HepG2 (cell line): ENCODE data around the gene ATRIP. TPM values are rescaled to one million over a fixed set of nuclear protein-coding genes. Genes with fewer than 3 reads are reported as not detected.

ENCODE experiments used
- BRF2 ChIP-seq: sonication (generic); formaldehyde crosslinking; IDR thresholded peaks from 2 replicates; pipeline ENCODE4 v1.8.1; 2022; ENCODE audit warnings: mild to moderate bottlenecking, missing genetic modification reagents
- DMTF1 ChIP-seq: sonication (generic); formaldehyde crosslinking; IDR thresholded peaks from 2 replicates; pipeline ENCODE4 v1.4.0; 2020; ENCODE audit warnings: mild to moderate bottlenecking, missing genetic modification reagents
- HNF4G ChIP-seq, 2 experiments: sonication (generic) in 1 of 2; formaldehyde crosslinking in 1 of 2; IDR thresholded peaks; 2 replicates each; pipeline versions ENCODE4 v1.4.0 to v1.6.1; 2011 to 2020; ENCODE audit warnings: borderline replicate concordance in 2 of 2, low read depth in 2 of 2, mild to moderate bottlenecking in 2 of 2, low read length in 1 of 2, missing genetic modification reagents in 1 of 2, moderate library complexity in 1 of 2
- KDM3A ChIP-seq: IDR thresholded peaks from 2 replicates; pipeline ENCODE4 v1.6.1; 2018; ENCODE audit warnings: low read depth, missing compliant biosample characterization
- MAFG ChIP-seq: sonication (generic); formaldehyde crosslinking; IDR thresholded peaks from 2 replicates; pipeline ENCODE4 v1.5.1; 2020; ENCODE audit warnings: mild to moderate bottlenecking, missing genetic modification reagents
- MEIS1 ChIP-seq: sonication (generic); formaldehyde crosslinking; IDR thresholded peaks from 2 replicates; pipeline ENCODE4 v1.9.0; 2021; ENCODE audit warnings: mild to moderate bottlenecking, missing genetic modification reagents, moderate library complexity, borderline replicate concordance
- MEIS2 ChIP-seq: sonication (generic); formaldehyde crosslinking; IDR thresholded peaks from 2 replicates; pipeline ENCODE4 v1.9.0; 2021; ENCODE audit warnings: mild to moderate bottlenecking, missing genetic modification reagents
- NR2F6 ChIP-seq, 2 experiments: IDR thresholded peaks; 2 replicates each; pipeline ENCODE4 v1.6.1; 2016; ENCODE audit warnings: antibody characterized with exemption in 1 of 2, mild to moderate bottlenecking in 1 of 2
- PAWR ChIP-seq: sonication (generic); formaldehyde crosslinking; IDR thresholded peaks from 2 replicates; pipeline ENCODE4 v1.4.0; 2020; ENCODE audit warnings: missing genetic modification reagents, mild to moderate bottlenecking, borderline replicate concordance
- SIN3B ChIP-seq: fragments of 150-350 bp; IDR thresholded peaks from 2 replicates; pipeline ENCODE4 v1.6.1; 2014; ENCODE audit warnings: low read length
- SMC3 ChIP-seq: IDR thresholded peaks from 2 replicates; pipeline ENCODE4 v1.6.1; 2011; ENCODE audit warnings: low read length, improper control_type of control experiment
- SNRNP70 ChIP-seq: fragments of 200-400 bp; formaldehyde crosslinking; IDR thresholded peaks from 2 replicates; pipeline ENCODE4 v1.6.1; 2017; ENCODE audit warnings: mild to moderate bottlenecking, low read depth, low read length, moderate library complexity
- SP2 ChIP-seq: sonication (generic); formaldehyde crosslinking; IDR thresholded peaks from 2 replicates; pipeline ENCODE4 v1.5.1; 2020; ENCODE audit warnings: mild to moderate bottlenecking, missing genetic modification reagents
- SP4 ChIP-seq: sonication (generic); formaldehyde crosslinking; IDR thresholded peaks from 2 replicates; pipeline ENCODE4 v1.8.1; 2023; ENCODE audit warnings: mild to moderate bottlenecking, missing genetic modification reagents
- ZBTB44 ChIP-seq: sonication (generic); formaldehyde crosslinking; IDR thresholded peaks from 2 replicates; pipeline ENCODE4 v1.4.0; 2020; ENCODE audit warnings: missing genetic modification reagents
- ZMAT5 ChIP-seq: sonication (generic); formaldehyde crosslinking; IDR thresholded peaks from 2 replicates; pipeline ENCODE4 v1.5.0; 2020; ENCODE audit warnings: mild to moderate bottlenecking, low read depth, missing genetic modification reagents, borderline replicate concordance
- ZNF18 ChIP-seq: sonication (generic); formaldehyde crosslinking; IDR thresholded peaks from 2 replicates; pipeline ENCODE4 v1.8.0; 2022; ENCODE audit warnings: mild to moderate bottlenecking, missing genetic modification reagents; ENCODE audit not compliant: insufficient replicate concordance
- ZNF543 ChIP-seq: sonication (generic); formaldehyde crosslinking; IDR thresholded peaks from 2 replicates; pipeline ENCODE4 v1.4.0; 2020; ENCODE audit warnings: mild to moderate bottlenecking, missing genetic modification reagents
- ZNF572 ChIP-seq: sonication (generic); formaldehyde crosslinking; IDR thresholded peaks from 2 replicates; pipeline ENCODE4 v1.5.1; 2020; ENCODE audit warnings: mild to moderate bottlenecking, missing genetic modification reagents
- ZNF652 ChIP-seq: IDR thresholded peaks from 2 replicates; pipeline ENCODE4 v1.6.1; 2016; ENCODE audit warnings: low read depth, borderline replicate concordance
- ZNF883 ChIP-seq: sonication (generic); formaldehyde crosslinking; IDR thresholded peaks from 2 replicates; pipeline ENCODE4 v1.5.1; 2020; ENCODE audit warnings: mild to moderate bottlenecking, missing genetic modification reagents; ENCODE audit errors: not compliant biosample characterization
- polyA plus RNA-seq, 8 experiments: library from polyadenylated mRNA; depleted of rRNA in 3 of 8; stranded (reverse) in 7 of 8; unstranded in 1 of 8; fragments of >200 nt; fragmentation: Illumina TruSeq in 4 of 8; extraction: Trizol in 4 of 8; gene quantifications; 2 replicates each; pipeline versions ENCODE4 v1.2.1 to v1.2.3, GENCODE V29; 2011 to 2016; ENCODE audit warnings: low read depth in 4 of 8, missing spikeins in 1 of 8, mixed read lengths in 1 of 8; ENCODE audit not compliant: insufficient read depth in 1 of 8
- total RNA-seq, 5 experiments: library from RNA; depleted of rRNA; stranded (reverse); fragments of >200 nt; fragmentation: Illumina TruSeq; extraction: Trizol; gene quantifications; 2 replicates each; pipeline ENCODE4 v1.2.3, GENCODE V29; 2016; ENCODE audit warnings: low read depth in 1 of 5

The ATRIP gene
- total and polyA plus RNA-seq, 2 of the 13 experiments (the other 11 are each of a cell fraction or from before 2014, with no cell fraction given) = 5.1 to 12.5 TPM

GRCh38 chr3:48446425-48447193 is at the start of gene ATRIP (continued):
- TF ChIP-seq MEIS1 (CRISPR knock-in tag) = no peak
- no peak for TF ChIP-seq MAFG (CRISPR knock-in tag)
- TF ChIP-seq SP4 (CRISPR knock-in tag) = peak; percentile 92
- peak; percentile 88; the same call in 1 of the 2 replicates for TF ChIP-seq SIN3B
- no peak for TF ChIP-seq BRF2 (CRISPR knock-in tag)
- TF ChIP-seq ZNF18 = no peak
- TF ChIP-seq KDM3A = peak; percentile 60; the same call in 1 of the 2 replicates
- TF ChIP-seq ZNF652 (CRISPR knock-in tag) = no peak
- no peak for TF ChIP-seq ZBTB44 (CRISPR knock-in tag)
- TF ChIP-seq ZNF543 (CRISPR knock-in tag) = no peak
- peak; percentile 79 for TF ChIP-seq ZNF883 (CRISPR knock-in tag)
- no peak for TF ChIP-seq DMTF1 (CRISPR knock-in tag)
- no peak for TF ChIP-seq NR2F6 (IDR thresholded peaks at IDR 0.05)
- peak; percentile 33; the same call in 1 of the 2 replicates for TF ChIP-seq NR2F6 (CRISPR knock-in tag; IDR thresholded peaks at IDR 0.05)
- TF ChIP-seq SNRNP70 = no peak
- no peak for TF ChIP-seq SMC3
- TF ChIP-seq ZMAT5 (CRISPR knock-in tag) = no peak
- TF ChIP-seq SP2 (CRISPR knock-in tag) = peak; percentile 74
- TF ChIP-seq PAWR = no peak
- no peak; the same call in 1 of the 2 replicates for TF ChIP-seq ZNF572
- TF ChIP-seq MEIS2 (CRISPR knock-in tag) = no peak; the same call in none of the 2 replicates
- no peak for TF ChIP-seq HNF4G (IDR thresholded peaks at IDR 0.05; ENCODE audit: borderline replicate concordance, low read depth, low read length)
- peak; percentile 36; the same call in 1 of the 2 replicates for TF ChIP-seq HNF4G (CRISPR knock-in tag; IDR thresholded peaks at IDR 0.05; ENCODE audit: borderline replicate concordance, low read depth)
